Mesendoderm (in vitro differentiated cells): Measurements from ENCODE around the gene MUC2.

Source experiments
- DNase-seq: peaks from one replicate; pipeline ENCODE4 v3.0.0; 2013
- H2AK5ac ChIP-seq: 2 replicates; pipeline ENCODE4 v1.6.1; 2013; ENCODE audit warnings: low read length, inconsistent platforms
- H2BK120ac ChIP-seq: 2 replicates; pipeline ENCODE4 v1.6.1; 2013; ENCODE audit warnings: low read depth, mild to moderate bottlenecking, low read length, moderate library complexity, mixed read lengths
- H2BK15ac ChIP-seq: replicated peaks from 2 replicates; pipeline ENCODE4 v1.6.1; 2013; ENCODE audit warnings: low read depth, mild to moderate bottlenecking, moderate library complexity
- H2BK5ac ChIP-seq: 2 replicates; pipeline ENCODE4 v1.6.1; 2013; ENCODE audit warnings: low read length, inconsistent platforms
- H3K18ac ChIP-seq: 2 replicates; pipeline ENCODE4 v1.6.1; 2013; ENCODE audit warnings: mild to moderate bottlenecking, low read length, mixed read lengths
- H3K23ac ChIP-seq: one replicate; pipeline ENCODE4 v1.6.1; 2013; ENCODE audit warnings: low read length
- H3K27ac ChIP-seq: 2 replicates; pipeline ENCODE4 v1.5.1; 2013; ENCODE audit warnings: low read depth, mild to moderate bottlenecking, inconsistent platforms, low read length, moderate library complexity
- H3K27me3 ChIP-seq: 2 replicates; pipeline ENCODE4 v1.6.1; 2013; ENCODE audit warnings: low read length, control low read depth, mild to moderate bottlenecking, inconsistent platforms; ENCODE audit not compliant: insufficient read depth, poor library complexity
- H3K36me3 ChIP-seq: 2 replicates; pipeline ENCODE4 v1.6.1; 2013; ENCODE audit warnings: low read length, inconsistent platforms; ENCODE audit not compliant: control insufficient read depth, insufficient read depth
- H3K4ac ChIP-seq: one replicate; pipeline ENCODE4 v1.6.1; 2013; ENCODE audit warnings: low read depth, mild to moderate bottlenecking, low read length, moderate library complexity
- H3K4me1 ChIP-seq: 2 replicates; pipeline ENCODE4 v1.6.1; 2013; ENCODE audit warnings: low read depth, low read length, inconsistent platforms; ENCODE audit not compliant: control insufficient read depth
- H3K4me2 ChIP-seq: 2 replicates; pipeline ENCODE4 v1.6.1; 2013; ENCODE audit warnings: low read length
- H3K4me3 ChIP-seq: 2 replicates; pipeline ENCODE4 v1.5.1; 2013; ENCODE audit warnings: mild to moderate bottlenecking, low read length
- H3K56ac ChIP-seq: one replicate; pipeline ENCODE4 v1.6.1; 2013; ENCODE audit warnings: low read length
- H3K79me1 ChIP-seq: 2 replicates; pipeline ENCODE4 v1.6.1; 2013; ENCODE audit warnings: low read length, inconsistent platforms
- H3K79me2 ChIP-seq: 2 replicates; pipeline ENCODE4 v1.6.1; 2013; ENCODE audit warnings: mild to moderate bottlenecking, low read length; ENCODE audit not compliant: control insufficient read depth, insufficient read depth
- H3K9ac ChIP-seq: 2 replicates; pipeline ENCODE4 v1.6.1; 2013; ENCODE audit warnings: low read length, inconsistent platforms
- H4K5ac ChIP-seq: one replicate; pipeline ENCODE4 v1.6.1; 2013; ENCODE audit warnings: low read length
- H4K8ac ChIP-seq: one replicate; pipeline ENCODE4 v1.6.1; 2013; ENCODE audit warnings: low read depth, mild to moderate bottlenecking, control low read depth, low read length, moderate library complexity
- WGBS: extraction: QIAGEN DNeasy Blood & Tissue Kit; methylation state at CpG from one replicate; pipeline ENCODE4 v1.1.7; 2013; ENCODE audit warnings: low lambda C conversion rate, missing lambda C conversion rate; ENCODE audit not compliant: insufficient coverage; ENCODE audit errors: extremely low coverage; 5-methylcytosine and 5-hydroxymethylcytosine counted together

MUC2 gene

DNA sequence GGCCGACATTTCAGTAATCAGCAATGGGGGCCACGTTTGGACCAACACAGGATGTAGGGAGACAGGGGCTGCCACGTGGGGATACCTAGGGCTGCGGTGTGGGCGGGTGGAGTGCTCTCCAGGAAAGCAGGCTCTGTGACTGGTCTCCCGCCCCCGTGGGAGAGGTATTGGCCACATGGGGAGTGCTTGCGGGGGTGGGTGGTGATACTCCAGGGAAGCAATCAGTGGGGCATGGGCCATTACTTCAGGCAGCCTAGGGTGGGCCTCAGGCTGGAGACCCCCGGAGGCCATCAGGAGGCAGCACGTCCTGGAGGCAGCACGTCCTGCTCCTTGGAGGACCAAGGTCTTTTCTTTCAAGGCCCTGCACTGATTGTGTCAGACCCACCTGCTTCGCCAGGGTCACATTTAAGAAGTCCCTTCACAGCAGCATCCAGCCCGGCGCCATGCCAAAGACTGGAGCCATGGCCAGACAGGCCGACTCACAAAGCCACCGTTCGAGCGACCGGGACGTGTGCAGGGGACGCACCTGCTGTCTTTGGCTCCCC, 3.0 kb upstream of the MUC2 start:
- no CpG with 5 or more reads among the region's 21 CpGs for WGBS
- Histone ChIP-seq H3K27me3 (no peaks in the 10 kb centered on the region), H3K4ac (no peak overlapping the region), H3K4me2 (no peak overlapping the region), H3K27ac (no peak overlapping the region), H3K4me1 (no peaks in the 10 kb centered on the region), H3K23ac (no peak overlapping the region), H3K79me2 (no peaks in the 10 kb centered on the region), H4K5ac (no peak overlapping the region), H3K18ac (no peak overlapping the region), H3K56ac (no peak overlapping the region), H3K4me3 (no peak overlapping the region), H2BK120ac (no peak overlapping the region), H3K79me1 (no peaks in the 10 kb centered on the region), H2BK15ac (no peak overlapping the region), H3K9ac (no peak overlapping the region), H2AK5ac (no peak overlapping the region), H2BK5ac (no peak overlapping the region), H4K8ac (no peak overlapping the region), H3K36me3 (no peaks in the 10 kb centered on the region)
- no peak for DNase-seq

GRCh38 chr11:1072116-1072820, 2.4 kb upstream of the MUC2 start:
- Histone ChIP-seq H2BK15ac (no peak overlapping the region), H3K9ac (no peak overlapping the region), H2BK120ac (no peak overlapping the region), H2AK5ac (no peak overlapping the region), H3K4ac (no peak overlapping the region), H3K79me2 (no peaks in the 10 kb centered on the region), H3K4me1 (no peaks in the 10 kb centered on the region), H3K36me3 (no peaks in the 10 kb centered on the region), H3K23ac (no peak overlapping the region), H3K27ac (no peak overlapping the region), H3K79me1 (no peaks in the 10 kb centered on the region), H3K4me3 (no peak overlapping the region), H3K18ac (no peak overlapping the region), H3K56ac (no peak overlapping the region), H4K5ac (no peak overlapping the region), H3K27me3 (no peaks in the 10 kb centered on the region), H2BK5ac (no peak overlapping the region), H4K8ac (no peak overlapping the region), H3K4me2 (no peak overlapping the region)
- no CpG with 5 or more reads among the region's 18 CpGs for WGBS
- DNase-seq: peak; percentile 50

DNA sequence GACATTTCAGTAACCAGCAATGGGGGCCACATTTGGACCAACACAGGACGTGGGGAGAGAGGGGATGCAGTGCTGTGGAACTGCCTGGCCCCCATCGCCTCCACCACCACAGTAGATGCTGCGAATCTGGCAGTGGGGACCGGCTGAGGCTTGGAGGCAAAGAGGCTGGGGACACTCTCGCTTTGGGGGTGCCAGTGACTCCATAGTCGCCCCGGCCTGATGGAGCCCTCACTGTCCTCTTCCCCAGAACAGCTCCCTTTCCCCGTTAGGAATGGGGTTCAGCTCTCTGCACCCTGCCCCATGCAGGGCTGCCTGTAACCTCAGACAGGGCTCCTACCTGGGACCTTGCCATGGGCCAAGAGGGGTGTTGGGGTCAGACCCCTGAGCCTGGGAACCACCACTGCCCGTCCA, 1.8 kb upstream of the MUC2 start:
- Histone ChIP-seq H3K9ac (no peak overlapping the region), H3K79me1 (no peaks in the 10 kb centered on the region), H3K56ac (no peak overlapping the region), H3K36me3 (no peaks in the 10 kb centered on the region), H2BK5ac (no peak overlapping the region), H3K4me2 (no peak overlapping the region), H3K4me1 (no peaks in the 10 kb centered on the region), H4K5ac (no peak overlapping the region), H3K4ac (no peak overlapping the region), H3K27ac (no peak overlapping the region), H3K4me3 (no peak overlapping the region), H2AK5ac (no peak overlapping the region), H3K23ac (no peak overlapping the region), H3K18ac (no peak overlapping the region), H2BK15ac (no peak overlapping the region), H3K27me3 (no peaks in the 10 kb centered on the region), H3K79me2 (no peaks in the 10 kb centered on the region), H4K8ac (no peak overlapping the region), H2BK120ac (no peak overlapping the region)
- DNase-seq: no peak
- no CpG with 5 or more reads among the region's 9 CpGs for WGBS

DNA sequence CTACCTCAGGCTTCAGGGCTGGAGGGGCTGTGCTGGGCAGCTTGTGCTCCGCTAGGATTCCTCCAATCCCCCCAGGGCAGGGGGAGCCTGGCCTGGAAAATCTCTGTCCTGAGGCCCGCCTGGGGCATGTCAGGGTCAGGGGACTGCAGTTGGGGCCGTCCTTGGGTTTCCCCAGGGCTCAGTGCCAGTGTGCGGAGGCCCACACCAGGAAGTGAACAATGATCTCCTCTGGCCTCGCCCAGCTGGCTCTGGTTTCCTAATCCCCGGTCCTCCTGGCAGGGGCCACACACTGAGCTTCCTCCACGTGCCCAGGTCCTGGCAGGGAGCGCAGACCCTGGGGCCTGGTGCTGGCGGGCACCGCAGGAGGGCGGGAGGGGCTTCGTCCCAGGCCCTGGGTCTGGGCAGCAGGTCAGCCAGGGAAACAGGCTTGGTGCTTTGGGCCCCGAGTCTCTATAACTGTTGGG, 1.4 kb upstream of the MUC2 start:
- Histone ChIP-seq H2BK120ac (no peak overlapping the region), H3K36me3 (no peaks in the 10 kb centered on the region)

GRCh38 chr11:1073851-1074243, 827 bp upstream of the MUC2 start:
- no CpG with 5 or more reads among the region's 11 CpGs for whole genome bisulfite sequencing
- no peak overlapping the region for H2AK5ac ChIP-seq
- DNase-seq: no peak

More for the DNA sequence above, 1.4 kb upstream of the MUC2 start:
- Histone ChIP-seq H3K4me1 (no peaks in the 10 kb centered on the region), H3K9ac (no peak overlapping the region), H3K4me3 (no peak overlapping the region), H2BK5ac (no peak overlapping the region), H3K4ac (no peak overlapping the region), H4K8ac (no peak overlapping the region), H3K23ac (no peak overlapping the region), H3K4me2 (no peak overlapping the region), H3K79me2 (no peaks in the 10 kb centered on the region), H3K27ac (no peak overlapping the region), H3K27me3 (no peaks in the 10 kb centered on the region), H4K5ac (no peak overlapping the region), H3K79me1 (no peaks in the 10 kb centered on the region), H3K18ac (no peak overlapping the region), H2AK5ac (no peak overlapping the region), H2BK15ac (no peak overlapping the region), H3K56ac (no peak overlapping the region)
- no peak for DNase-seq
- WGBS: no CpG with 5 or more reads among the region's 13 CpGs

More at GRCh38 chr11:1073851-1074243, 827 bp upstream of the MUC2 start:
- Histone ChIP-seq H3K79me2 (no peaks in the 10 kb centered on the region), H4K8ac (no peak overlapping the region), H4K5ac (no peak overlapping the region), H3K79me1 (no peaks in the 10 kb centered on the region), H3K9ac (no peak overlapping the region), H3K56ac (no peak overlapping the region), H2BK15ac (no peak overlapping the region), H3K18ac (no peak overlapping the region), H3K27ac (no peak overlapping the region), H3K36me3 (no peaks in the 10 kb centered on the region), H3K4ac (no peak overlapping the region), H2BK120ac (no peak overlapping the region), H3K4me3 (no peak overlapping the region), H3K23ac (no peak overlapping the region), H3K27me3 (no peaks in the 10 kb centered on the region), H2BK5ac (no peak overlapping the region), H3K4me2 (no peak overlapping the region), H3K4me1 (no peaks in the 10 kb centered on the region)
